HK-2 (cell line): ENCODE data around the gene SBNO2.

Source experiments
- DNase-seq: peaks from one replicate; pipeline ENCODE4 v3.0.0-alpha.2; 2018; ENCODE audit not compliant: unreplicated experiment

SBNO2 gene

DNA sequence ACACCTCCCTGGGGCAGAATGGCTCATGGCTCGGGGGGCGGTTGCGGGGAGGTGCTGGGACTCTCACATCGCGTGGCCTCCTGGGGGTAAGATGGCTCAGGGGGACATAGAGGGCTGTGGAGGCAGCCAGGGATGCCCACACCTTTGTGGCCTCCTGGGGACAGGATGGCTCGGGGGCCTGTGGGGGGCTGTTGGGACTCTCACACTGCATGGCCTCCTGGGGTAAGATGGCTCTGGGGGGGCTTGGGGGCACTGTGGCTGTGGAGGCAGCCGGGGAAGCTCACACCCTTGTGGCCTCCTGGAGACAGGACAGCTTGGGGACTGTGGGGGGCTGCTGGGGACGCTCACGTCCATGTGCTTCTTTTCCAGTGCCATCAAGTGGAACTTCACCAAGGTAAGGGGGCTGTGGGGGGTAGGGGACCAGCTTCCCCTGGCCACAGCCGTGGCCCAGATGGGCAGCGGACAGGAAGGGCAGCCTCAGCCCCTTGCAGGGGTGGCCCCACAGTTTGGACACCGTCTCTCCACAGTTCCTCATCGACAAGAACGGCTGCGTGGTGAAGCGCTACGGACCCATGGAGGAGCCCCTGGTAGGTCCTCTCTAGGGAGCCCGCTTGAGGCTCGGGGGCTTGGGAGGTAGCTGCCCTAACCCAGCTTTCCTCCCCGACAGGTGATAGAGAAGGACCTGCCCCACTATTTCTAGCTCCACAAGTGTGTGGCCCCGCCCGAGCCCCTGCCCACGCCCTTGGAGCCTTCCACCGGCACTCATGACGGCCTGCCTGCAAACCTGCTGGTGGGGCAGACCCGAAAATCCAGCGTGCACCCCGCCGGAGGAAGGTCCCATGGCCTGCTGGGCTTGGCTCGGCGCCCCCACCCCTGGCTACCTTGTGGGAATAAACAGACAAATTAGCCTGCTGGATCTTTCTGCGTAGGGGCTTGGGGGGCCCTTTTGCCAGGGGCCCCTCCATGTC is 67.9 kb downstream of the SBNO2 start:
- no peak for DNase-seq

DNA sequence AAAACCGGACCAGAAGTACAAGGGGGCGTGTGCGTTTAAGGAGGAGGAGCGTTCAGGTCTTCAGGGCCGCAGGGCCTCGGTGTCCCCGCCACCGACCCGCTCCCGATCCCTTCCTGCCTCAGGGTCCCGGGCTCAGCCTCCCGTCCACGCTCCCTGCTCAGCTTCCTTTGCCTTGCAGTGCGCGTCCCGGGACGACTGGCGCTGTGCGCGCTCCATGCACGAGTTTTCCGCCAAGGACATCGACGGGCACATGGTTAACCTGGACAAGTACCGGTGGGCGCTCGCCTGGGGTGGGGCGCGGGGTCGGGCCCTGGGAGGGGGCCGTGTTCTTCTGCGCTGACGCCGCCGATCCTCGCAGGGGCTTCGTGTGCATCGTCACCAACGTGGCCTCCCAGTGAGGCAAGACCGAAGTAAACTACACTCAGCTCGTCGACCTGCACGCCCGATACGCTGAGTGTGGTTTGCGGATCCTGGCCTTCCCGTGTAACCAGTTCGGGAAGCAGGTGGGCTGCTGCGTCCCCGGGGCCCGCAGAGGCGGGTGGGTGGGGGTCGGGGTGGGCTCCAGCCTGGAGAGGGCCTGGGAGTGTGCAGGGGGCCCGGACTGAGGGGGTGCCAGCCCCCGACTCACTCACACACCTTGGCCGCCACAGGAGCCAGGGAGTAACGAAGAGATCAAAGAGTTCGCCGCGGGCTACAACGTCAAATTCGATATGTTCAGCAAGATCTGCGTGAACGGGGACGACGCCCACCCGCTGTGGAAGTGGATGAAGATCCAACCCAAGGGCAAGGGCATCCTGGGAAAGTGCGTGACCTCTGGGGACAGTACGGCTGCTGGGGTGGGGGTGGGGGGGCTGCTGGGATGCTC is 68.8 kb downstream of the SBNO2 start:
- DNase-seq, result no peak

- peak; percentile 81 for DNase-seq
Measured at GRCh38 chr19:1104311-1105007, 69.6 kb downstream of the SBNO2 start.

- DNase-seq, result peak; percentile 99
Measured at GRCh38 chr19:1103708-1104310, 70.3 kb downstream of the SBNO2 start, which contains the start of gene GPX4. Gene GPX4, plus strand, starts transcription at chr19:1103994. Its CDS starts 50 bp downstream, at chr19:1104044.

DNA sequence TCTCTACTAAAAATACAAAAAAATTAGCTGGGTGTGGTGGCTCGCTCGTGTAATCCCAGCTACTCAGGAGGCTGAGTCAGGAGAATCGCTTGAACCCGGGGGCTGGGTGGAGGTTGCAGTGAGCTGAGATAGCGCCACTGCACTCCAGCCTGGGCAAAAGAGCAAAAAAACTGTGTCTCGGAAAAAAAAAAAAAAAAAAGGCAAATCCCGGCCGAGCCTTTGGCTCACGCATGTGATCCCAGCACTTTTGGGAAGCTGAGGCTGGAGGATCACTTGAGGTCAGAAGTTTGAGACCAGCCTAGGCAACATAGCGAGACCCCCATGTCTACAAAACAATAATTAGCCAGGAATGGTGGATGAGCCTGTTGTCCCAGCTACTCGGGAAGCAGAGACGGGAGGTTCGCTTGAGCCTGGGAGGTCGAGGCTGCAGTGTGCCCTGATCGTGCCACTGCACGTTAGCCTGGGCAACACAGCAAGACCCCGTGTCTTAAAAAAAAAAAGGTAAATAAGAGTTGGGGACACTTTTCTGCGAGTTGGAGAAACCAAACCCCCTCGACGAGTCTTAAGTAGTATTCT is 70.8 kb downstream of the SBNO2 start:
- peak; percentile 46 for DNase-seq

DNA sequence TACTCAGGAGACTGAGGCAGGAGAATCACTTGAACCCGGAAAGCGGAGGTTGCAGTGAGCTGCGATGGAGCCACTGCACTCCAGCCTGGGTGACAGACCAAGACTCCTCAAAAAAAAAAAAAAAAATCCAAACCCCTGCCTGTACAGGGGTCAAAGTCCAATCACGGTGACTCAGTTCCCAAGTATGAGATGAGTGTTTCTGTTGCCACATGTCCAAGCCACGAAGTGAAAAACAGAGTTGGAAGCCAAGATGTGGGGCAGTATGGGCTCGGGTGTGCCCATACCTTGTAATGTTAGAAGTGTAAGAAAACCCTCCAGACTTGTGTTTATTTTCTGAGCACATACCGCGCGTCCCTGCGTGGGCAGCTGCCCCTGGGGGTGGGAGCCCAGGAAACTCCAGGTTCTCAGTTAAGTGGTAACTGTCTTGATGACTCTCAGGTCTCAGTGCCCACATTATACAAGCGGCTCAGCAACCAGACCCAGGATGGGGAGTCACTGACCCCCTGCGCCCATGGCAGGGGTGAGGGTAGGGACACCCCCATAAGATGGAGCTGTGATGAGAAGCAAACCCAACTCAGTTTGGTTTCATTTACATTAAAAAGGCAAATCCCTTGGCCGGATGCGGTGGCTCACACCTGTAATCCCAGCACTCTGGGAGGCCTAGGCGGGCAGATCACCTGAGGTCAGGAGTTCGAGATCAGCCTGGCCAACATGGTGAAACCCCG is 71.5 kb downstream of the SBNO2 start:
- DNase-seq, result peak; percentile 92

DNA sequence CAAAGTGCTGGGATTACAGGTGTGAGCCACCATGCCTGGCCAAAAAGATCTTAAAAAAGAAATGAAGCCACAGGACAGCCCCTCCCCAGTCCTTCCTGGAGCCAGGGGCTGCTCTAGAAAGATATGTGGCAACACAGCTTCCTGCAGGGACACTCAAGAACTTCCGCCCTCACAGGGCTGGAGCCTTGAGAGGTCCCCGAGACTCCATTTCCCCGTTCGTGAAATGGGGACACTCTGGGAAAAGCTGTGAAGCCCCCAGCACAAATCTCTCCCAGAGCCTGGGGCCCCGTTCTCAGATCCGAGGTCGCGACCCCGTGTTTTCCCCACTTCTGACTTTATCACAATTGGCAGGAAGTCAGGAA is 72.8 kb downstream of the SBNO2 start:
- DNase-seq, result no peak

- peak; percentile 62 for DNase-seq
Measured at GRCh38 chr19:1098177-1099051, 75.7 kb downstream of the SBNO2 start.

- DNase-seq, result no peak
Measured at GRCh38 chr19:1097810-1098176, 76.3 kb downstream of the SBNO2 start.

- peak; percentile 99 for DNase-seq
Measured at GRCh38 chr19:1094978-1095701, 78.9 kb downstream of the SBNO2 start, which contains the start of gene POLR2E. Gene POLR2E, minus strand, starts transcription at chr19:1095375. Its CDS starts 60 bp downstream, at chr19:1095315.

DNA sequence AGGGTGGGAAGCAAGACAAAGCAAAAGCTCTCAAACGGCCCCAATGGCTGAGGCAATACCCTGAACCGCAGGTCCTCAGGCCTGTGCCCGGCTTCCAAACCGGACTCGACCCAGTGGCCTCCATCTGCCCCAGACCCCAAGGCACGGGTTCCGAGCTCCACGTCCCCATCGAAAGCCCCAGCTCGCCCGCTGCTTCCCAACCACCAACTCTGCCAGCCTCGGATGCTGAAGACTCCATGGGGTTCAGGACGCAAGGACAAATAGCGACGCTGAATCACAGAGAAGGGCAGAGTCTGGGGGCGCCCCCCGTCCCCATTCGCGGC is 79.5 kb downstream of the SBNO2 start:
- no peak for DNase-seq

DNA sequence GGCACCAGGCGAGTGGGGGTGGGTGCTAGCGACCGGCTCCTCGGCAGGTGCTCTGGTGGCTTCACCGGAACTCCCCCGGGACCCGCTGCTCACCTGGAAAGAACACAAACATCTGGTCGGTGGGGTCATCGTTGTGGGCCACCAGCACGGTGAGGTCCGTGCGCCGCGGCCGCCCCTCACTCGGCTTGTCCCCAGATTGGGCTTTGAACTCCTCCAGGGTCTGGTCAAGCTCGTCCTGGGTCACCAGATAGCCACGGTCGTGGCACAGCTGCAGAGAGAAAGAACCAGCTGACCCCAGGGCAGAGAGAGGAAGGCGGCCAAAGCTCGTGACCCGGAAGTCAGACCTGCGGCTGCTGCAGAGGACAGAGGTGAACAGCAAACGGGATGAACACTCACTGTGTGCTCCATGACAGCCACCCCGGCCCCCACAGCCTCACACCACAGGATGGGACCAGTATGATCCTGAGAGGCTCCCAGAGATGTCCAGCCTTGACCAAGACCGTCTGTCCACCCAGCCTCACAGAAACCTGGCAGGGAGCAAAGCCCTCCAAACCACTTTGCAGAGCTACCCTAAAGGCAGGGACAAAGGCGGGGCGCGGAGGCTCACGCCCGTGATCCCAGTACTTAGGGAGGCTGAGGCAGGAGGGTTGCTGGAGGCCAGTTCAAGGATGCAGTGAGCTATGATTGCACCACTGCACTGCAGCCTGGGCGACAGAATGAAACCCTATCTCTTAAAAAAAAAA is 80.1 kb downstream of the SBNO2 start:
- no peak for DNase-seq

DNA sequence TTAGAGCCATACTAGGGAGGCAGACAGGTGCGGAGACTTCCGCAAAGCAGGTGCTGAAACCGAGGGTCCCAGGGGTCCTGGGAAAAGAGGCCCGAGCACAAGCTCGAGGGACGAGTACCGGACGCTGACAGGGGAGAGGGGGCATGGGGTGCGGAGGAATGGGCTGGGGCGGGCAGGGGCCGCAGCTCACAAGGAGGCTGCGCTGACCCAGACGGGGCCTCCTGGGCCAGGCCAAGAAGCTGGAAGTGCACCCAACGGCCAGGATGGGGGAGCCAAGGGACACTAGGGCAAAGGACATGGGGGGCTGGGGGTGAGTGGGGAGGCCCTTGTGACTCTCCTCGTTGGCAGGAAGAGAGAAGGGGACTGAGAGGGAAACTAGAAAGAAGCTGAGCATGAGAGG is 80.7 kb downstream of the SBNO2 start:
- no peak for DNase-seq

- DNase-seq, result no peak
Measured at GRCh38 chr19:1091544-1092175, 82.4 kb downstream of the SBNO2 start.

- no peak for DNase-seq
Measured at GRCh38 chr19:1090731-1091543, 83.1 kb downstream of the SBNO2 start.

- no peak for DNase-seq
Measured at GRCh38 chr19:1089891-1090290, 84.2 kb downstream of the SBNO2 start.
